ENCODE data around the gene RAB11FIP3. TPM values are rescaled to one million over a fixed set of nuclear protein-coding genes. Genes with fewer than 3 reads are reported as not detected.

Gene RAB11FIP3
- total and polyA plus RNA-seq, 9 of the 15 experiments (the other 6 are each of a cell fraction or from before 2014, with no cell fraction given): 0.46 to 13.1 (median 4.3) TPM

DNA sequence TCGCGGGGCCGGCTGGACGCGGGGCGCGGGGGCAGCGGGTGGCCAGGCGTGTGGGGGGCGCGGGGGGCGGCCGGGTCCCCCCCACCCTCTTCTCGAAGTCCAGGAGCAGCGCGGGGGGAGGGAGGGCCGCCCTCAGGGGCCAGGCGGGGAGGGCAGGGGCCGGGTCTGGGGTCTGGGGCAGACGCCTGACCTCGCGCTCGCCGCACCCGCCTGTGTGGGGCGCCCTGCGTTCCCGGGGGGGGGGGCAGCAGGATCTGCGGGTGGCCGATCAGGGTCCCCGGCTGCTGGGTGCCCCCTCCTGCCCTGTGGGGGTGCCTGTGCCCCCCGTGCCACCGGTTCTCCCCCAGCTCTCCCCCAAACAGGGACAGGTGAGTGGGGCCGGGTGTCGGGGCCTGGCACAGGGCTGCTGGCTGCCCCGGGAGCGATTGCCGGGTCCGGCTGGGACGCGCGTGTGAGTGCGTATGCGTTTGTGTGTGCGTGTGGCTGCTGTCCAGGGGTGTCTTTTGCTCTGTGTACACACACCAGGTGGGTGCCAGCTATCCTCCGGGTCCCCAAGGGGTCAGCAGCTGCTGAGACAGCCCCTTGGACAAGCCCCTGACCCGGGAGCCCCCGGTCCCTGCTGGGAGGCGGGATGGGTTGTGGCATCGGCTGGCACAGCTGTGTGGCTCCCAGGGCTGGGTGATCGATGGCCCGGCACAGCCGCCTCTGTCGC, 135.4 kb downstream of the RAB11FIP3 start:
- peaks cover 9 to 95% of the 10 kb centered on the region in 2 experiments for H3K4me1 ChIP-seq (replicated peaks in 1 of 2; ENCODE audit: control insufficient read depth in 2 of 2, insufficient read depth in 2 of 2, low read length in 2 of 2)
- H3K9ac ChIP-seq (ENCODE audit: insufficient read depth in 1 of 2, low read depth in 2 of 2, low read length in 2 of 2): peak overlapping the region in 1 of 2 experiments; percentile 74; a peak in 2 of 4 replicates
- in situ Hi-C loops (cut with MboI): no loop called here
- ATAC-seq (no peak), DNase-seq (ENCODE audit: extremely low read depth in 1 of 4, low spot score in 3 of 4) (peak in 2 of 4 experiments; percentile 64 to 70), FAIRE-seq (no peak)
- H3K4me3 ChIP-seq: no peak overlapping the region
- H3K36me3 ChIP-seq (ENCODE audit: control insufficient read depth, insufficient read depth, low read length): no peaks in the 10 kb centered on the region
- 43% methylated on average over 9 of the region's 54 CpGs for WGBS (ENCODE audit: insufficient coverage, low coverage, missing lambda C conversion rate)
- TF ChIP-seq POLR2AphosphoS5 (IDR thresholded peaks at IDR 0.05; ENCODE audit: control insufficient read depth, insufficient read depth, low read depth, low read length): no peak
- TF ChIP-seq, protein P1, sequence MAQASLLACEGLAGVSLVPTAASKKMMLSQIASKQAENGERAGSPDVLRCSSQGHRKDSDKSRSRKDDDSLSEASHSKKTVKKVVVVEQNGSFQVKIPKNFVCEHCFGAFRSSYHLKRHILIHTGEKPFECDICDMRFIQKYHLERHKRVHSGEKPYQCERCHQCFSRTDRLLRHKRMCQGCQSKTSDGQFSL (CRISPR knock-in tag; IDR thresholded peaks at IDR 0.05): 0 out of 2 replicates have a peak, but pooled peaks have one; percentile 3
- TF ChIP-seq, protein P1 (tag; IDR thresholded peaks at IDR 0.05): no peak
- no peak overlapping the region for H2AFZ ChIP-seq (ENCODE audit: low read depth, low read length)
- no peaks in the 10 kb centered on the region for H3K9me1 ChIP-seq (ENCODE audit: control insufficient read depth, insufficient read depth, low read length)
- H3K9me3 ChIP-seq (replicated peaks; ENCODE audit: control insufficient read depth, insufficient read depth, low read depth, low read length): no peaks in the 10 kb centered on the region
- no peak overlapping the region for H3K4me2 ChIP-seq (ENCODE audit: insufficient read depth, low read length)
- intact Hi-C loops (cut with micrococcal nuclease): no loop called here
- H3K27me3 ChIP-seq (ENCODE audit: control insufficient read depth in 2 of 2, insufficient read depth in 2 of 2, low read length in 2 of 2): peaks cover 3 to 17% of the 10 kb centered on the region in 2 experiments; a peak in 4 of 5 replicates
- BruUV-seq (replicated peaks): no TSS peak
- H3K27ac ChIP-seq (ENCODE audit: extremely low read depth, low read depth, low read length): no peak overlapping the region
- ChIA-PET POLR2A (interaction anchor here (0.6 kb wide), 1 partner anchor 10 kb away, joined by 3 read pairs; no protein-coding TSS in a partner anchor), CTCF (ENCODE audit: low intra/inter-chr PET ratio) (no interaction called here)
- no peaks in the 10 kb centered on the region for H4K20me1 ChIP-seq (replicated peaks; ENCODE audit: control insufficient read depth, insufficient read depth, low read length)
- H3K79me2 ChIP-seq (ENCODE audit: control insufficient read depth, insufficient read depth, low read length): no peaks in the 10 kb centered on the region

Measured in K562 (cell line).